GM23338 (cell line): Measurements from ENCODE around the gene FAM118B.

Source experiments
- CREB1 ChIP-seq: fragments of 250-450 bp; sonication (Bioruptor Pico); IDR thresholded peaks from 2 replicates; pipeline ENCODE4 v1.5.0; 2020; ENCODE audit warnings: low read depth, mild to moderate bottlenecking, moderate library complexity
- EZH2 ChIP-seq: fragments of 200-600 bp; sonication (generic); IDR thresholded peaks from one replicate; pipeline ENCODE4 v1.8.0; 2017; ENCODE audit warnings: antibody characterized with exemption, mild to moderate bottlenecking, low read depth; ENCODE audit not compliant: unreplicated experiment
- EZH2phosphoT487 ChIP-seq: fragments of 200-600 bp; sonication (generic); IDR thresholded peaks from one replicate; pipeline ENCODE4 v1.8.1; 2018; ENCODE audit warnings: antibody characterized with exemption; ENCODE audit not compliant: unreplicated experiment
- POLR2AphosphoS5 ChIP-seq: IDR thresholded peaks from 2 replicates; pipeline ENCODE4 v1.6.1; 2016; ENCODE audit warnings: antibody characterized with exemption, low read depth
- TF ChIP-seq, protein P1 (sequence below), 2 experiments: fragments of 200-600 bp in 1 of 2; sonication (generic) in 1 of 2; conservative IDR thresholded peaks; 2 replicates each; pipeline versions ENCODE4 v1.5.1 to v1.6.1; 2016 to 2017; ENCODE audit warnings: antibody characterized with exemption in 2 of 2, low read depth in 2 of 2, mild to moderate bottlenecking in 2 of 2, moderate library complexity in 1 of 2

DNA sequence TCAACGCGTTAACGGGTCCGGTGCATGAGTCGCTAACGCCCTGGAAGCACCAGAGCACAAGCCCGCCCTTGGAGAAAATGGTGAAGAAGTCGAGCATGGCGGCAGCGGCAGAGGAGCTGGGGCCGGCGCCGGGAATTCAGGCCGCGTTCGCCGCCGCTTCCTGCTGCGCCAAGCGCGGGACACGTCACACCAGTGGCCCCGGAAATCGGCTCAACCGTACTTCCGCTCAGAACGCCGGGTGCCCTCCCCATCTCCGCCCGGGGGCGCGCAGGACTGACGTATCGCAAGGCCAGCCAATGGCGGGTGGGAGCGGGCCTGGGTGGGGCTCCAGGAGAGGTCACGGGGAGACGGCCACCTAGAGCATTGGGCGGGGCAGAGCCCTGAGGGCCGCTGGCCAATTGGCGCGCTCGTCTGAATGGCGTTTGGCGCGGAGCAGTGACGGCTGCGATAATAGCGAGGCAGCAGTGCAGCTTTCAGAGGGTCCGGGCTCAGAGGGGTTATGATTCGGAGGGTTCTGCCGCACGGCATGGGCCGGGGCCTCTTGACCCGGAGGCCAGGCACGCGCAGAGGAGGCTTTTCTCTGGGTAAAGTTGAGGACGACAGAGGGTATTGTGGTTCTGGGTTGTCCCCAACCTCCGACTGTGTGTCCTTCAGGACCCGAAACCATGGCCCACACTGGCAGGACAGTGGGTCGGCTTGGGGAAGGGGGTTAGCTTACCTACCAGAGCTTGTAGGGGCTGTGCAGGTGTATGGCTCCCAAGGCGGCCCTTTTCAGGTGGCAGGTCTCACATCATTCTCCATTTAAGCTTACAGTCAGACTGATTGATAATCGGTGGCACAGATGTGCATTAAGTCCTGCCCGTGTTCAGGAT lies 57.4 kb downstream of the FAM118B start, which contains the start of the genes FOXRED1 and SRPRA:
- TF ChIP-seq, protein P1, sequence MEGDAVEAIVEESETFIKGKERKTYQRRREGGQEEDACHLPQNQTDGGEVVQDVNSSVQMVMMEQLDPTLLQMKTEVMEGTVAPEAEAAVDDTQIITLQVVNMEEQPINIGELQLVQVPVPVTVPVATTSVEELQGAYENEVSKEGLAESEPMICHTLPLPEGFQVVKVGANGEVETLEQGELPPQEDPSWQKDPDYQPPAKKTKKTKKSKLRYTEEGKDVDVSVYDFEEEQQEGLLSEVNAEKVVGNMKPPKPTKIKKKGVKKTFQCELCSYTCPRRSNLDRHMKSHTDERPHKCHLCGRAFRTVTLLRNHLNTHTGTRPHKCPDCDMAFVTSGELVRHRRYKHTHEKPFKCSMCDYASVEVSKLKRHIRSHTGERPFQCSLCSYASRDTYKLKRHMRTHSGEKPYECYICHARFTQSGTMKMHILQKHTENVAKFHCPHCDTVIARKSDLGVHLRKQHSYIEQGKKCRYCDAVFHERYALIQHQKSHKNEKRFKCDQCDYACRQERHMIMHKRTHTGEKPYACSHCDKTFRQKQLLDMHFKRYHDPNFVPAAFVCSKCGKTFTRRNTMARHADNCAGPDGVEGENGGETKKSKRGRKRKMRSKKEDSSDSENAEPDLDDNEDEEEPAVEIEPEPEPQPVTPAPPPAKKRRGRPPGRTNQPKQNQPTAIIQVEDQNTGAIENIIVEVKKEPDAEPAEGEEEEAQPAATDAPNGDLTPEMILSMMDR (conservative IDR thresholded peaks at IDR 0.05; ENCODE audit: low read depth in 2 of 2): no peak
- TF ChIP-seq POLR2AphosphoS5 (peak; percentile 84), EZH2phosphoT487 (no peak), CREB1 (peak; percentile 98), EZH2 (no peak)
